BE2C (cell line): ENCODE results near the gene NFASC.

Experiments
- DNase-seq: peaks from one replicate; pipeline ENCODE4 v3.0.0-alpha.2; 2020
- H3K27me3 ChIP-seq: fragments of 250-450 bp; sonication (Bioruptor Pico); 2 replicates; pipeline ENCODE4 v1.5.1; 2020; ENCODE audit warnings: mild to moderate bottlenecking
- H3K36me3 ChIP-seq: fragments of 250-450 bp; sonication (Bioruptor Pico); 2 replicates; pipeline ENCODE4 v1.5.1; 2020; ENCODE audit warnings: mild to moderate bottlenecking
- H3K4me1 ChIP-seq: fragments of 250-450 bp; sonication (Bioruptor Pico); 2 replicates; pipeline ENCODE4 v1.5.1; 2020
- H3K4me3 ChIP-seq: 2 replicates; pipeline ENCODE4 v1.5.1; 2011; ENCODE audit warnings: low read depth, low read length
- H3K9me3 ChIP-seq: fragments of 250-450 bp; sonication (Bioruptor Pico); 2 replicates; pipeline ENCODE4 v1.5.1; 2020
- TF ChIP-seq, protein P1 (sequence below): IDR thresholded peaks from 2 replicates; pipeline ENCODE4 v1.5.1; 2012; ENCODE audit warnings: mild to moderate bottlenecking, low read depth, low read length

Gene NFASC

DNA sequence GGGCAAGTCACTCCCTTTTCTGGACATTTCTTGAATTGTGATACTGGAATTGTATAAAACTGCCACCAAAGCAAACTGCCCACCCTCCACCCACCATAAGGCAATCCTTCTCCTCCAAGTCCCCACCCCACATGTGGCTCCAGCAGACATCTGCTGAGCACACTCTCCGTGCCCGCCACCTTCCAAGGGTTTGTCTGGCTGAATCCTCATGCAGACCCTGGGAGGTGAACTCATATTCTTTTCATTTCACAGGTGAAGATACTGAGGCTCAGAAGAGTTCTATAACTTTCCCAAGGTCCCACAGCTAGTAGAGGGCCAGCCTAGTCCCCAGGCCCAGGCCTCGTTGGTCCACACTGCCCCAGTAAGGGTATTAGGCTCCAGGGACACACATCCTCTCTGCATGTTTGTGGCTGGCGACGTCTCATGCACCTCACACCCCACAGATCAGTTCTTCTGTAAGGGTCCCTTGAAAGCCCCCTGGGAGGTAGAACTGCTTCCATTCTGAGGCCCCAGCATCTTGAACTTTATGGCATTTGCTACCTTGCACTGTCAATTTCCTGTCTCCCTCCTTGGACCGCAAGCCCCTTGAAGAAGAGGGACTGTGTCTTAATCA is 186.4 kb downstream of the NFASC start:
- DNase-seq = no peak
- Histone ChIP-seq H3K27me3 (no peaks in the 10 kb centered on the region), H3K36me3 (no peaks in the 10 kb centered on the region), H3K9me3 (no peaks in the 10 kb centered on the region), H3K4me3 (no peak overlapping the region), H3K4me1 (no peaks in the 10 kb centered on the region)
- TF ChIP-seq, protein P1, sequence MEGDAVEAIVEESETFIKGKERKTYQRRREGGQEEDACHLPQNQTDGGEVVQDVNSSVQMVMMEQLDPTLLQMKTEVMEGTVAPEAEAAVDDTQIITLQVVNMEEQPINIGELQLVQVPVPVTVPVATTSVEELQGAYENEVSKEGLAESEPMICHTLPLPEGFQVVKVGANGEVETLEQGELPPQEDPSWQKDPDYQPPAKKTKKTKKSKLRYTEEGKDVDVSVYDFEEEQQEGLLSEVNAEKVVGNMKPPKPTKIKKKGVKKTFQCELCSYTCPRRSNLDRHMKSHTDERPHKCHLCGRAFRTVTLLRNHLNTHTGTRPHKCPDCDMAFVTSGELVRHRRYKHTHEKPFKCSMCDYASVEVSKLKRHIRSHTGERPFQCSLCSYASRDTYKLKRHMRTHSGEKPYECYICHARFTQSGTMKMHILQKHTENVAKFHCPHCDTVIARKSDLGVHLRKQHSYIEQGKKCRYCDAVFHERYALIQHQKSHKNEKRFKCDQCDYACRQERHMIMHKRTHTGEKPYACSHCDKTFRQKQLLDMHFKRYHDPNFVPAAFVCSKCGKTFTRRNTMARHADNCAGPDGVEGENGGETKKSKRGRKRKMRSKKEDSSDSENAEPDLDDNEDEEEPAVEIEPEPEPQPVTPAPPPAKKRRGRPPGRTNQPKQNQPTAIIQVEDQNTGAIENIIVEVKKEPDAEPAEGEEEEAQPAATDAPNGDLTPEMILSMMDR = no peak

DNA sequence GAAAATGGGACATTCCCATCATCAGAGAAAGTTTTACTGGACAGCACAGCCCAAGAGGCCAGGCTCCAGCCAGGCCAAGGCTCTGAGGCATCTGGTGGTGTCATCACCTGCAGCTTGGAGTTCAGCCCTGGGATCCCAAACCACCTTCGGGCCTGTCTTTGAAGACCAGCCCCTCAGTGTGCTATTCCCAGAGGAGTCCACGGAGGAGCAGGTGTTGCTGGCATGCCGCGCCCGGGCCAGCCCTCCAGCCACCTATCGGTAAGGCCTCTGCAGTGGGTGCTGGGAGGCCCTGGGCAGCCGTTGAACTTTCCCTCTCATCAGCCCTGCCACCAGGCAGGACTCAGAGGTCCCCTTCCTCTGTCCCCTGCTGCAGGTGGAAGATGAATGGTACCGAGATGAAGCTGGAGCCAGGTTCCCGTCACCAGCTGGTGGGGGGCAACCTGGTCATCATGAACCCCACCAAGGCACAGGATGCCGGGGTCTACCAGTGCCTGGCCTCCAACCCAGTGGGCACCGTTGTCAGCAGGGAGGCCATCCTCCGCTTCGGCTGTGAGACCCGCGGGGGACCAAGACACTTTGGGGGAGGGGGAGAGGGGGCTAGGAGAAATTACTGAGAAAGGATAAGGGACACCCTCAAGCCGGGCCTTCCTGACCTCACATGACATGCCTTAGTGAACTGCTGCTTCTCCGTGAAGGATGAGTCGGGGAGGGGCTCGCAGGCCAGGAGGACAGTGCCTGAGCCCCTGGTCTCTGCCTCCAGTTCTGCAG is 187.3 kb downstream of the NFASC start:
- no peak for DNase-seq
- Histone ChIP-seq H3K9me3 (no peaks in the 10 kb centered on the region), H3K4me1 (no peaks in the 10 kb centered on the region), H3K4me3 (no peak overlapping the region), H3K27me3 (no peaks in the 10 kb centered on the region), H3K36me3 (no peaks in the 10 kb centered on the region)
- TF ChIP-seq, protein P1 = no peak

DNA sequence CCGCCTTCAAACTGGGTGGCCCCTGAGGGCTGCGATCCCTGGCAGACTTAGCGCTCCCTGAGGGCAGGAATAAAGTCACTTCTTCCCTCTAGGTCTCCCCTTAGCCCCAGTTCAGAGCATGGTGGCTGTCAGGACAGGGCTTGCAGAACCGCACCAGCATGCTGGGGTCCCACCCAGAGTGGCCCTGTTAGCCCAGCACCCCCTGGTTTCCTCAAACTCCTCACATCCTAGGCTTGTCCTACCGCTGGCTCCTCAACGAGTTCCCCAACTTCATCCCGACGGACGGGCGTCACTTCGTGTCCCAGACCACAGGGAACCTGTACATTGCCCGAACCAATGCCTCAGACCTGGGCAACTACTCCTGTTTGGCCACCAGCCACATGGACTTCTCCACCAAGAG is 188.2 kb downstream of the NFASC start:
- Histone ChIP-seq H3K4me3 (no peak overlapping the region), H3K9me3 (no peaks in the 10 kb centered on the region), H3K36me3 (no peaks in the 10 kb centered on the region), H3K27me3 (no peaks in the 10 kb centered on the region), H3K4me1 (no peaks in the 10 kb centered on the region)
- TF ChIP-seq, protein P1 = no peak
- no peak for DNase-seq

DNA sequence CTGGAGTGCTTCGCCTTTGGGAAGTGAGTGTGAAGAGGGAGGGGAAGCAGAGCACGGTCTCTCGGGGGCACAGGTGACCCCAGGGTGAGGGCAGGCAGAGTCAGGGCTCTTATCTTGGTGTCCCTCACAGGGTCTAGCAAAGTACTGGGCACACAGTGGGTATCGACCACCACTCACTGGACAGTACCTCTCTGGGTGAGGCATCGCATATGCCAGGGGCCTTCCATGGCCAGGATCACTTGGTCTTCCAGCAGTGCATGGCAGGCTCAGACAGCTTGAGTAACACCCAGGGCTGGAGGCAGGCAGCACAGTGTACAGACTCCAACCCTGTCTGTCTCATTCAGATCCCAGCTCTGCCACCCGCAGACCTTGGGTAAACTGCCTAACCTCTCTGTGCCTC is 189.0 kb downstream of the NFASC start:
- Histone ChIP-seq H3K9me3 (no peaks in the 10 kb centered on the region), H3K4me3 (no peak overlapping the region), H3K27me3 (no peaks in the 10 kb centered on the region), H3K36me3 (no peaks in the 10 kb centered on the region), H3K4me1 (no peaks in the 10 kb centered on the region)
- TF ChIP-seq, protein P1 = no peak
- DNase-seq = no peak

DNA sequence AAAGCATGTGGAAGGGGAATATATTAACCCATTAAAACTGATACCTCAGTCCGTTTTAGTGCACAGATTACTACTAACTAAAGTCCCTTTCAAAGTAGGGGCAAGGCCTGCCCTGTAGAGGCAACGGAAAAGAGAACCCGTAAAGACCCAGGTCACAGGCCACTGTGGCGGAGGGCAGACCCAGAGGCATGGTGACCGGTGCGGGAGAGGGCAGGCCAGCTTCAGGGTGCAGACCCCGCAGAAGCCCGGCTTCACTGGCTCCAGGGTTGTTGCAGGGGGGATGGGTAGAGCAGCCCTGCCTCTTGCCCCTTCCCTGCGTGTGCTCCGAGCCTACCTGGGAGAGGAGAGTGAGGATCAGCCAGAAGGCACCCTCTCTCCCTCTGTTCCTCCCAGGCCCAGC is 190.1 kb downstream of the NFASC start:
- Histone ChIP-seq H3K9me3 (no peaks in the 10 kb centered on the region), H3K27me3 (no peaks in the 10 kb centered on the region), H3K4me1 (no peaks in the 10 kb centered on the region), H3K4me3 (no peak overlapping the region), H3K36me3 (no peaks in the 10 kb centered on the region)
- DNase-seq = no peak
- TF ChIP-seq, protein P1 = no peak

DNA sequence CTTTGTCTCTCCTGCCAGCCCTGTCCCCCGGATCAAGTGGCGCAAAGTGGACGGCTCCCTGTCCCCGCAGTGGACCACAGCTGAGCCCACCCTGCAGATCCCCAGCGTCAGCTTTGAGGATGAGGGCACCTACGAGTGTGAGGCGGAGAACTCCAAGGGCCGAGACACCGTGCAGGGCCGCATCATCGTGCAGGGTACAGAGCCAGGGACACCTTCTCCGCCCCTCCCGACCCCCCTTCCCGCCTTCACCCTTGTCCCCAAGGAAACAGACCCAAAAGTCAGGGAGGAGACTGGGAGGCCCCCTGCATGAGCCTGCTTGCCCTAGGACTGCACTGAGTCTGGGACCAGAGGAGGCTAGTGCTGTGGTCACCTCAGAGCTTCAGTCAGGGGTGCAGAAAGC is 190.6 kb downstream of the NFASC start:
- Histone ChIP-seq H3K36me3 (no peaks in the 10 kb centered on the region), H3K9me3 (no peaks in the 10 kb centered on the region), H3K27me3 (no peaks in the 10 kb centered on the region), H3K4me1 (no peaks in the 10 kb centered on the region), H3K4me3 (no peak overlapping the region)
- TF ChIP-seq, protein P1 = no peak
- DNase-seq = no peak
